DMS153 (cell line): Measurements from ENCODE around the gene KIZ.

Experiments used
- DNase-seq: peaks from one replicate; lab custom pipeline; 2025; lab: John Stamatoyannopoulos, UW

KIZ gene

GRCh38 chr20:21269772-21270171 is 143.9 kb downstream of the KIZ start:
- DNase-seq: no peak

- no peak for DNase-seq
Observed at GRCh38 chr20:21270806-21271205, 144.9 kb downstream of the KIZ start.

- DNase-seq: no peak
Observed at GRCh38 chr20:21272279-21272678, 146.4 kb downstream of the KIZ start.

DNA sequence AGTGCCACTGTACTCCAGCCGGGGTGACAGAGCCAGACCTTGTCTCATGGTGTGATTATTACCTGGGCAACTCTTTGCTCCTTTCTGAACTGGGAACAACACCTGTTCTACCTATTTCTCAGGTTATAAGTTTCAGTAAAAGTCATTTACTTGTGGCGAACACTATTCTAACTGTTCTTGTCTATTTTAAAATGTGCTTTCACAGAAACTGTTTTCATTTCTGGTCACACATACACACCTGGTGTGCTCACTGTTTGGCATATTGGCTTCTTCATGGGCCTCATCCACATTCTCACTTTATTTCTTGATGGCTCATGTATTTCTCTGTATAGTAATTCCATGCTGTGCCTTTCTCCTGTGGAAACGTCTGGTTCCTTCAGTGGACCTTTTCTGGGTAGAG is 146.8 kb downstream of the KIZ start:
- DNase-seq: no peak

GRCh38 chr20:21273755-21274386 is 148.0 kb downstream of the KIZ start:
- DNase-seq: no peak

DNA sequence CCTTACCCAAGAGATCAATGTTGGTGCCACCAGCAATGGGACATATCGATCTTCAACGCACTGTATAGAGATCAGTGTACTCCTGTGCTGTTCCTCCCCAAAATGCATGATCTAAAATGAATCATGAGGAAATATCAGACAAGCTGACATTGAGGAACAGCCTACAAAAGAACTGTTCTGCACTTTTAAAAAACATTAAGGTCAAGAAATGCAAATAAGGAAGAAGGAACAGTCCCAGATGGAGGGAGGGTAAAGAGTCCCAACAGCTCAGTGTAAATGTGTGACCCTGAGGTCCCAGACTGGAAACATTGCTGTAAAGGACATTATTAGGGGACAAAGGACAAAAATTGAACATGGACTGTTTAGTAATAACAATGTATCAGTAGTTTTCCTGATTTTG is 152.9 kb downstream of the KIZ start:
- no peak for DNase-seq

DNA sequence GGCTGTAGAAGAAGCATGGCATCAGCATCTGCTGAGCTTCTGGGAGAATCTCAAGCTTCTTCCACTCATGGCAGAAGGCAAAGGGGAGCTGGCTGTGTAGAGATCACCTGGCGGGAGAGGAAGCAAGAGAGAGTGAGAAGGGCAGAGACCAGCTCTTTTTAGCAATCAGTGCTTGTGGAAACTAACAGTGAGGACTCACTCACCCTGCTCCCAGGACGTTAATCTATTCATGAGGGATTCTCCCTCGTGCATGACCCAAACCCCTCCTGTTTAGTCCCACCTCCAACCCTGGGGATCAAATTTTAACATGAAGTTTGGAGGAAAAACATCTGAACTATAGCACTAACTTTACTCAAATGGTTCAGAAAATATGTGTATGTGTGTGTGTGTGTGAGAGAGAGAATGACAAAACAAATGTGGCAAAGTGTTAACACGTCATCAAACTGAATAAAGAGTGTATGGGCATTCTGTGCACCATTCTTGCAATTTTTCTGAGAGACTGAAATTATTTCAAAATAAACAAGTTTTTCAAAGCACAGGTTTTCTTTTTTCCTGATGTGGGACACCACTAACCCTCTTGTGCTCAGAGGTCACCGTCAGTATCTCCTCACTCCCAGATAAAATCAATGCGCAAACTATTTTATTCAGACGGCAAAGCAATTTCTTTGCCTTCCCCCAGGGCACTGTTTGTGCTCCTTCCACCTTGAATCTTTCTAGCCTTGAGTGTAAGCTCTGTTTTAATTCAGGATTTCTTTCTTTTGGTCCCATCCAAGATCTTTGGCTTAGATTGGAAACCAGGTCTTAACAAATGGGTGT is 154.0 kb downstream of the KIZ start:
- no peak for DNase-seq

DNA sequence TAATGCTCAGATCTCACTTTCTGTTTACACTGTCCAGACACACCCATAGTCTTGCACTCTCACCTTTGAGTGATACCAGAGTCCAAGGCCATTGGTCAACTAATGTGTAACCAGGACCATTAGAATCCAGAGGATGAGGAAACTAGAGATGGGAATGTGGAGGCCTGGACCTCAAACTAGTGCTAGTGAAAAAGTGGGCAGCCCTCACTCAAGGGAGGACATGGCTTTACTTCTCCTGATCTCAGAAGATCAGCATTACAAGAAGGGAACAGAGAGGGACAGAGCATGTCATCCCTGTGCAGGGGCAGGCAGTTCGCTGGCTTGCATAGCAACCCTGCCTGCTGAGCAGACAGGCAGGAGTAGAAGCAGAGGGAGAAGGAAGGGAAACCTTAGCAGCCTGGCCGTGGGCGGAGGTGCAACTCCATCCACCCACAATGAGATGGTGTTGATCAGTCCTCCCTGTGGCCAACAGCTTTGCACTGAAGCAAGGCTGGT is 154.7 kb downstream of the KIZ start:
- no peak for DNase-seq

DNA sequence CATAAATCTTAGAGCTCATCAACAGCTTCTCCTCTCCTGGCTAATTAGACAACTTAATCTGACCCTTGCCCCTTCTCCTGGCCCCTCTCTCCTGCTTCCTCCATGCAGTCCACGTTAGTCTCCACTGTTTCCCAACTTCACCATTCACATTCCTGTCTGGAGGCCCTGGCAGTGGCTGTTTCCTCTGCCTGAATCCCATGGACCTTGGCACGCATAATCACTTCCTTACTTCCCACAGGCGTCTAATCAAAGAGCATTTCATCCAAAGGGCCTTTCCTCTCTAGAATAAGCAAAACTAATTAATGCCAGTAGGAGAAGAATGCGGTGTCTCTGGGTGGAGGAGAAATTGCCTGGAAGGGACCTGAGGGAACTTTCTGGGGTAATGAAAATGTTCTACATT is 160.9 kb downstream of the KIZ start:
- no peak for DNase-seq

- no peak for DNase-seq
Observed at GRCh38 chr20:21288587-21289370, 162.9 kb downstream of the KIZ start.

GRCh38 chr20:21289651-21290050 is 163.8 kb downstream of the KIZ start:
- DNase-seq: no peak

- no peak for DNase-seq
Observed at GRCh38 chr20:21291026-21291425, 165.1 kb downstream of the KIZ start.

- DNase-seq: no peak
Observed at GRCh38 chr20:21294755-21295154, 168.9 kb downstream of the KIZ start.
